GM21526 (cell line): ENCODE results near the gene PHF14.

ENCODE experiments used
- ATAC-seq: cut with Tn5 transposase; IDR thresholded peaks from one replicate; pipeline ENCODE4 v1.9.1; 2021; ENCODE audit warnings: moderate library complexity; ENCODE audit not compliant: unreplicated experiment, low FRiP score

The PHF14 gene

GRCh38 chr7:11168650-11169170 lies 195.0 kb downstream of the PHF14 start:
- no peak for ATAC-seq

- ATAC-seq: no peak
Measured at GRCh38 chr7:11170175-11170574, 196.5 kb downstream of the PHF14 start.

GRCh38 chr7:11170863-11171568 lies 197.3 kb downstream of the PHF14 start:
- no peak for ATAC-seq

GRCh38 chr7:11171569-11172192 lies 198.0 kb downstream of the PHF14 start:
- no peak for ATAC-seq

- ATAC-seq: no peak
Measured at GRCh38 chr7:11172835-11173234, 199.2 kb downstream of the PHF14 start.

- no peak for ATAC-seq
Measured at GRCh38 chr7:11175371-11175770, 201.7 kb downstream of the PHF14 start.

DNA sequence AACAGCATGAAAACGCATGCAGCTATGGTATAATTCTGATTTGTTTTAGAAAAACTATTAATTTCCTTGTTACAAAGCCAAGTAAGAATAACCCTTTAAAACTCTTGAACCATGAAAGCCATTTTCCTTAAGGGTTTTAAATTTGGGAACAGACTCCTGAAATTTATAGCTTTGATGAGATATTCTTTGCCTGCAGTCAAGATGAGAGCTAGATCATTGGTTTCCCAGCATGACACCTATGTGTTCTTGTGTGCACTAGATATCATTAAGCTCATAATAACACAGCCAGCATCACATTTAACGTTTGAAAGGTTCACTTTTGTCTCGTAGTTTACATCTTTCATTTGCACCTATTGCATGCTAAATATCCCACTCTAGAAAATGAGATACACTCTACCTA lies 202.2 kb downstream of the PHF14 start:
- no peak for ATAC-seq

GRCh38 chr7:11176985-11177555 lies 203.4 kb downstream of the PHF14 start:
- no peak for ATAC-seq

GRCh38 chr7:11177793-11178192 lies 204.1 kb downstream of the PHF14 start:
- ATAC-seq: no peak

DNA sequence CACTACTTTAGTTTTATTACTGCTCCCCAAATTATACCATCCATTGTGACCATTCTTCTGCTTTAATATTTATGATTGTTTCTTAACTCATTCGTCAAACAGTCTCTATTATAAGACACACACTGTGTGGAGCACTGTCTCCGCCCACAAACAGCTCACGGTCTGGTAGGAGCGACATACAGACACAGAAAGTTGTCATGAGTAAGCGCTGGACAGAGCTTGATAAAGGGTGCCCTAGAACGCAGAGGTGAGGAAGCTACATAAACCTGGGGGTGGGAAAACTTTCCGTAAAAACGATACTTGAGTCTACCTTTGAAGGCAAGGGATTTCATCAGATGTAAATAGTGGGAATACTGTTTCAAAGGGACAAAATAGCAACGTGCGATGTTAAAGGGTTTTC lies 207.9 kb downstream of the PHF14 start:
- no peak for ATAC-seq

GRCh38 chr7:11182736-11183135 lies 209.1 kb downstream of the PHF14 start:
- no peak for ATAC-seq

DNA sequence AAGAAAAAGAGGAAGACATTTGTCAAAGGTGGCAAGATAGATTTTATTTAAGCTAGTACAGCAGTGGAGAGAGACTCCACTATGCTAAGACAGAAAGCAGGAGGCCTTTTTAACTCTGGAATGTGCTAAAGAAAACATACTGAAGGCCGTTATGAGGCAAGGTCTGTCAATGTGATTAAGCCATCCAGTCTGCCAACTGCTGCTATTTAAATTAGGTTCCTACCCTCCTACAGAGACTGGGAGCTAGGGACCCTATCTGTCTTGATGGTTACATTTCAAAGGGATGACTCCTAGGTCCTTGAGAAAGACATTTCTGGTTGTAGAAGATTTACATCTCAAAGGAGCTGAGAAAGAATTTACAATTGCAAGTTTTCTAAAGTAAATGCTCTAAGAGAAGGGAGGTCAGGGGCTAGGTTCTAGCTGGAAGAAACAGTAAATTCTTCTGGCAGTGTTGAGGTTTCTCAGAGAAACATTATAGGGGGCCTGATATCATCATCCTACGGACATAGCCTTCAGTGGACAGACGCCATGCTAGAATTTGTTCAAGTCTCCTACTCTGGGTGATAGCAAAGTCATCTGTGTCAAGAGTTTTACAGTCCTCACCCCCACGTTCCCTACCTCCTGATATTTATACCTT lies 211.6 kb downstream of the PHF14 start:
- no peak for ATAC-seq

- no peak for ATAC-seq
Measured at GRCh38 chr7:11188529-11189310, 215.0 kb downstream of the PHF14 start.

DNA sequence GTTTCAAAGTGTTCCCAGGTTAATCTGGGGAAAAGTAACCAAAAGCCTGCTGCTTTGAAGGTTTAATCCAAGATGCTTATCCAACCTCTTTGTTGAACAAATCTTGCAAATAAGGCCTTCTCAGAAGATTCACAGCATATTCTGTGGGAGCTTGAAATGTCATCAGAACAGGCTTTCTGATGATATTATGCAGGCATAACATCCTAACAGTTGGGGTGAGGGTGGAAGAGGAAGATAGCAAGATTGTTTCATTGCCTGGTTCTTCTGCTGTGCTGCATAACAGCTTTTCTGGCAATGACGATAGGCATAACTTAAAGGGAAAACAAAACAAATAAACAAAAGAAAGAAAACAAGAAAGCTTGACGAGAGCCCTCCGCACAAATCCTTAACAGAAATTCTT lies 217.4 kb downstream of the PHF14 start:
- no peak for ATAC-seq

- ATAC-seq: no peak
Measured at GRCh38 chr7:11191574-11192220, 218.0 kb downstream of the PHF14 start.

- ATAC-seq: no peak
Measured at GRCh38 chr7:11192506-11192905, 218.8 kb downstream of the PHF14 start.

GRCh38 chr7:11193131-11193867 lies 219.6 kb downstream of the PHF14 start:
- ATAC-seq: no peak

- ATAC-seq: no peak
Measured at GRCh38 chr7:11193888-11194287, 220.2 kb downstream of the PHF14 start.

- ATAC-seq: no peak
Measured at GRCh38 chr7:11194492-11194891, 220.8 kb downstream of the PHF14 start.
